ENCODE data around the gene SLC25A27.

DNA sequence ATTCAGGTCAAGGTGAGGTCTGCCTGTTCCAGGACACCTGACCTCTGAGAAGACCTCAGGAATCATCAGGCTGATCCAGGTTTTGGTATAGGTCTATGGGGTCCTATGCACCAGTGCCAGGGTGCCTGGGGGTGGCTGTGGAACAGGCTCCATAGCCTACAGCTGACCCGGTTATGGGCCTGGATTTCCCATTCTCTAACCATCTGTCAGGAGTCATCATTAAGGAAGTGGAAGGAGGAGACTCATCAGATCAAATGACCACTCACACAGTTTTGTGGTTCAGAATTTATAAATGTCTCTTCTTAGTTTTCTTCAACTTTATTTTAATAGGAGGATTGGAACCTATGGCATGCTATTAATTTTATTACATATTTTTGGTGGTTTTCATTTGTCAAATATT is 67.6 kb downstream of the SLC25A27 start:
- TF ChIP-seq, protein P1, sequence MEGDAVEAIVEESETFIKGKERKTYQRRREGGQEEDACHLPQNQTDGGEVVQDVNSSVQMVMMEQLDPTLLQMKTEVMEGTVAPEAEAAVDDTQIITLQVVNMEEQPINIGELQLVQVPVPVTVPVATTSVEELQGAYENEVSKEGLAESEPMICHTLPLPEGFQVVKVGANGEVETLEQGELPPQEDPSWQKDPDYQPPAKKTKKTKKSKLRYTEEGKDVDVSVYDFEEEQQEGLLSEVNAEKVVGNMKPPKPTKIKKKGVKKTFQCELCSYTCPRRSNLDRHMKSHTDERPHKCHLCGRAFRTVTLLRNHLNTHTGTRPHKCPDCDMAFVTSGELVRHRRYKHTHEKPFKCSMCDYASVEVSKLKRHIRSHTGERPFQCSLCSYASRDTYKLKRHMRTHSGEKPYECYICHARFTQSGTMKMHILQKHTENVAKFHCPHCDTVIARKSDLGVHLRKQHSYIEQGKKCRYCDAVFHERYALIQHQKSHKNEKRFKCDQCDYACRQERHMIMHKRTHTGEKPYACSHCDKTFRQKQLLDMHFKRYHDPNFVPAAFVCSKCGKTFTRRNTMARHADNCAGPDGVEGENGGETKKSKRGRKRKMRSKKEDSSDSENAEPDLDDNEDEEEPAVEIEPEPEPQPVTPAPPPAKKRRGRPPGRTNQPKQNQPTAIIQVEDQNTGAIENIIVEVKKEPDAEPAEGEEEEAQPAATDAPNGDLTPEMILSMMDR (IDR thresholded peaks at IDR 0.05), result no peak
- TF ChIP-seq POLR2A (IDR thresholded peaks at IDR 0.05), result no peak
